Stimulated activated CD8-positive, alpha-beta memory T cell treated with anti-CD3 and anti-CD28 coated beads, Interleukin-2, amount 100 ng/mL, for 1 hour (primary cell): ENCODE data around the gene FMNL2.
"Not testable (repeated sequence)": the region's sequence is repeated elsewhere in the genome, so short reads cannot be mapped to it uniquely, and the experiment has no call there.

ENCODE experiments used
- DNase-seq, 2 donors: peaks; one replicate each; pipeline ENCODE4 v3.0.0-alpha.2; 2020; ENCODE audit warnings: low read depth in 2 of 2

Gene FMNL2

GRCh38 chr2:152519581-152519952 is 184.6 kb downstream of the FMNL2 start:
- DNase-seq, result no peak

DNA sequence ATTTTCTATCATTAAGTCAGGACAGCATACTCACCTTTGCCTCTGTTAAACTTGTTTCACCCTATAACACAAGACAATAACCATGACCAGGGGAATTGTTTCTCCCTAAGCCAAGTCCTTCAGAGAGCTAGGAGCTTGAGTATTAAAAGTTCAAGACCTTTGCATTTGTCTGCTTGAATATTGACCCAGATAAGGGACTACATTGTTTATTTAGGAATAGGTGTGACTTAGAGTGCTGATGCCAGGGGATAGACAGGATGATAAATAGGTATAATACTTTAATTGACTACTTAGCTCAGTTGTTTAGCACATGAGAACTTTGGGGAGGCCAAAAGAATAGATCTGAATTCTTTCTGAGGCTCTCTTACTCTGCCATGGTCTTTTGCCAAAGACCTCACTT is 185.8 kb downstream of the FMNL2 start:
- DNase-seq, result no peak

DNA sequence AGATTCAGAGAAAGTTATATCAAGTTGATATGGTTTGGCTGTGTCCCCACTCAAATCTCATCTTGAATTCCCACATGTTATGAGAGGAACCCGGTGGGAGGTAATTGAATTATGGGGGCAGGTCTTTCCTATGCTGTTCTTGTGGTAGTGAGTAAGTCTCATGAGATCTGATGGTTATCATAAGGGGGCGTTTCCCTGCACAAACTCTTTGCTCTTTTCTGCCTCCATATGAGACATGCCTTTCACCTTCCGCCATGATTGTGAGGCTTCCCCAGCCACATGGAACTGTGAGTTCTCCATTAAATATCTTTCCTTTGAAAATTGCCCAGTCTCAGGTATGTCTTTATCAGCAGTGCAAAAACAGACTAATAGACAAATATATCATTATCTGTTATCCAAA is 187.5 kb downstream of the FMNL2 start:
- not testable (repeated sequence) for DNase-seq

DNA sequence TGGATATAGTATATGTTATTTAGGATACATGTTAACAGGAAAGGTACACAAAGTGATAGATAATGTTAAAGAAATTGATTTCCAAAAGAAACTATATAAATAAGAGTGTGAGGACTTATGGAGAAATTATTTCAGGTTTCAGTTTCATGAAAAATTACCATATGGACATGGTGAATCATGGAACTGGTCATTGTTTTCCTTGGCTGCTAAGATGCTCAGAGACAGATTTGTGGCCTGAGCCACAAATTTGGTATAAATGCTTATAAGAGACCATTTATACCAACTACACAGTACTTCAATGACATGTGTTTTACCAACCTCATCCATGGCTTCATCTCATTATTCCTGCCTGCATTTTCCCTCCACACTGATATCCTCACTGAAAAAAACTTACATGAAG is 188.1 kb downstream of the FMNL2 start:
- DNase-seq, result no peak

- DNase-seq, result no peak
Observed at GRCh38 chr2:152525277-152525838, 190.4 kb downstream of the FMNL2 start.

DNA sequence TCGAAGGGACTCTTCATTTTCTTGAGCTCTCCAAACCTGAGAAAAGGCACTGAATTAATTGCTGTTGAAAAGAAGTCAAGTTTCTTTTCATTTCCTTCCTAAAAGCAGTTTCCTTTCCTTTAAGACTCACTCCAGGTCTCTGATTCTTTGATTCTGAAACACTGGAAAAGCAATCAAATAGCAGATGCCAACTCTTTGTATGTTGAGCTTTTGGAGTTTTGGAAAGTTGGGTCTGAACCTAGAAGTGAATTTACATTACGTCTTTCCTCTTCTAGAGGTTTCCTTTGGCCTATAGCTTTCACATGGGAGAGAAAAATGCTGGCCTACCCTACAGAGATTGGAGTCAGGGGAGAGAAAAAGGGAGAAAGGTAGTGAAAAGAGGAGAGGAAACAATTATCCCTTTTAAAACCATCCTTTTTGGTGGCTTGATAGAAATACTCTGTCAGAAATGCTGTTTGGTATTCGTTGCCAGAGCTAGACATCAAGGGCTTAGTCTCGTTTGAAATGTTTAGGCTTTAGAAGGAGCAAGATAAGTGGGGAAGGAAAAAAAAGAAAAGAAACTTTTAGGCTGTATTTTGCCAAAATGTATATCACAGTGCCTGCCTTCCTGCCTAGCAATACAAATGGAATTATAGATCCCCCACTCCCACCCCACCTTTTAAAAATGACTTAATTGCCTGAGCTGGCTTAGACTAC is 194.6 kb downstream of the FMNL2 start:
- DNase-seq, result no peak

DNA sequence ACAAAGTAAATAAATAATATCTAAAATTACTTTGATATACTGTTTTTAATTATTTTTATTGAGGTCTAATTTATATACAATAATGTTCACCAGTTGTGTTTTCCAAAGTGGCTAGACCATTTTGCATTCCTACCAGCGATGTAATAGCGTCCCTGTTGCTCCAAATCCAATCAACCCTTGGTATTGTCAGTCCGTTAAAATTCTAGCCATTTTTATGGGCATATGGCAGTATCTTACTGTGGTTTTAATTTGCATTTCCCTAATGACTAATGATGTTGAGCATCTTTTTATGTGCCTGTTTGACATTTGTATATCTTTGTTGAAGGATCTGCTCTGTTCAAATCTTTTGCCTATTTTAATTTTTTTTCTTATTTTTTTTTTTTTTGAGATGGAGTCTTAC is 197.3 kb downstream of the FMNL2 start:
- DNase-seq, result no peak

GRCh38 chr2:152534460-152535135 is 199.6 kb downstream of the FMNL2 start:
- DNase-seq, result no peak

- DNase-seq, result no peak
Observed at GRCh38 chr2:152537081-152537651, 202.2 kb downstream of the FMNL2 start.

DNA sequence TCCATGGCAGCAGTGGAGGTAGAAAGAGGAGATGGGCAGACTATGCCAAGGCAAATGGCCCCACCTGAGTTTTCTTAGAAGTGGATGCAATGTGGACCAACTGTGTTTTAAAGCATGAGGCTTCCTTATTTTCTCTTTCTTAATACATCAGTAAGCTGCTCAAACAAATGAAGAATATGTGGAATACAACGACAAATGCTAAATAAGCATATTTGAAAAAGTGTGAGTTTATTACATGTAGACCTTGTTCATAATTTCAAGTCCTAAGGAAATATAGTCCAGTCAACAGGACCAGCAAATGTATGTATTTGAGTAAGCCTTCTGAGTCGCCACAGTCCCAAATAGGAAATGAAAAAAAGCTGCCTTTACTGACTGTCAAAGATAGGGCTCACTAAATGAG is 204.4 kb downstream of the FMNL2 start:
- DNase-seq, result no peak

GRCh38 chr2:152541712-152542111 is 206.7 kb downstream of the FMNL2 start:
- no peak for DNase-seq

DNA sequence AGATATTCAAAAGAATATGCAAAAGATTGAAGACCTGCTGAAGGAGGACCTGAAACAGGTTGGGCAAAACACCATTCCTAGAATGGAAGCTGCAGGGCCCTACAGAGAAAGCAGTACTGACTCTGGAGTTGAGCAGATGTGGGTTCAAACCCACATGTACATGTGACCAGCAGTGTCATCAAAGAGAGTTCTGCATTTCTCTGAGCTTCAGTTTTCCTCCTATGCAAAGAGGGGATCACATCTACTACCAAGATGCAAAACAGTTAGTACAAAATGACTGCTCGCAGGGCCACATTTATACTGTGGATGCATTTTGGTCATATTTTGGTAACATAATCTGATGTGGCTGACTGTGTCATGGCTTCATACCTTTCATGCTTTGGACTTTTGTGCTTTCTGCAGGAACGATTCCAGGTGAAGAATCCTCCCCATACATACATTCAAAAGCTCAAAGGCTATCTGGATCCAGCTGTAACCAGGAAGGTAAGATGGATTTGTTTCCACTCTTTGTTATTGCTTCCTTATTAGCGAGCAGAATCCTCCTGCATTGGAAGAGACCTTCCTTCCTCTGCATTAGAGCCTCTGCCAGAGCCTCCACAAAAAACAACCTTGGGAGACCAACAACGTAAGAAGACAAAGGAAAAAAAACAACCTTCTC is 207.5 kb downstream of the FMNL2 start:
- no peak for DNase-seq

DNA sequence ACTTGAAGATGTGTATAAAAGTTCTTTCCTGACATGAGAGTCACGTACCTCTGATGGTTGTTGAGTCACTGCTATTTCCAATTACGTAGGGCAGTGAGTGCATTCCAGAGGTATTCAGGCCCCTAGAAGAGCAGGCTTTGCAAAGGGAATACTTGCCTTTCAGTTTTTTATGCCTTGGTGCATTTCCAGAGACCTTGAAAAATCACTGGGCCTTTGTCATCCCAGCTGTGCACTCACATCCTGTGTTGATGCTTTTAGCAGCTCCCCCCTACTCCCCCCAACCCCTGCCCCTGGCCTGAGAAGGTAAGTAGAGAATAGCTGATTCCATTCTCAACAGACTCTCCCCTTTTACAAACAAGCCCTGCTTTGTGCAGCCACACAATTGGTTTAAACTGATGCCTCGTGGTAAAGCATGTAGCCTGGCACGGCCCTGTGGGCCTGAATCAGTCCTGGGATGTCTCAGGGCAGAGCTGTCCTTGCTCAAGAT is 208.1 kb downstream of the FMNL2 start:
- no peak for DNase-seq

GRCh38 chr2:152543717-152544116 is 208.7 kb downstream of the FMNL2 start:
- no peak for DNase-seq

- no peak for DNase-seq
Observed at GRCh38 chr2:152544638-152545037, 209.7 kb downstream of the FMNL2 start.

DNA sequence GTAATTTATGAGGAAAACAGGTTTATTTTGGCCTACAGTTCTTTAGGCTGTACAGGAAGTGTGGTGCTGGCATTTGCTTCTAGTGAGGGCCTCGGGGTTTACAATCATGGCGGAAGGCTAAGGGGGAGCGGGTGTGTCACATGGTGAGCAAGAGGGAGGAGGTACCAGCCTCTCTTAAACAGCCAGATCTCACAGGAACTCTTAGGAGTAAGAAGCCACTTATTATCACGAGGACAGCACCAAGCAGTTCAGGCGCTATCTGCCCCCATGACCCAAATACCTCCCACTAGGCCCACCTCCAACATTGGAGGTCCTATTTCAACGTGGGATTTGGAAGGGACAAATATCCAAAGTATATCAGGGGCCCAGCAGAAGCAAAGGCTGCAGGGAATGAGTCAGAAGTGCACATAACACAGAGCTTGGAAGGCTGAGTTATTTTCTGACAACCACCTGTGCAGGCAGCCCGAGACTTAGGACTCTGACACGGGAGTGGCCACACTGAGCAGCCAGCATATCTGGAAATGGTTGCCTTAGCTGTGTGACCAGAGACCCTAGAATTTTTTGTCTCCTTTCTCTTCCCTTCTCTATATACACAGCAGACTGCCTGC is 211.4 kb downstream of the FMNL2 start:
- DNase-seq, result no peak

DNA sequence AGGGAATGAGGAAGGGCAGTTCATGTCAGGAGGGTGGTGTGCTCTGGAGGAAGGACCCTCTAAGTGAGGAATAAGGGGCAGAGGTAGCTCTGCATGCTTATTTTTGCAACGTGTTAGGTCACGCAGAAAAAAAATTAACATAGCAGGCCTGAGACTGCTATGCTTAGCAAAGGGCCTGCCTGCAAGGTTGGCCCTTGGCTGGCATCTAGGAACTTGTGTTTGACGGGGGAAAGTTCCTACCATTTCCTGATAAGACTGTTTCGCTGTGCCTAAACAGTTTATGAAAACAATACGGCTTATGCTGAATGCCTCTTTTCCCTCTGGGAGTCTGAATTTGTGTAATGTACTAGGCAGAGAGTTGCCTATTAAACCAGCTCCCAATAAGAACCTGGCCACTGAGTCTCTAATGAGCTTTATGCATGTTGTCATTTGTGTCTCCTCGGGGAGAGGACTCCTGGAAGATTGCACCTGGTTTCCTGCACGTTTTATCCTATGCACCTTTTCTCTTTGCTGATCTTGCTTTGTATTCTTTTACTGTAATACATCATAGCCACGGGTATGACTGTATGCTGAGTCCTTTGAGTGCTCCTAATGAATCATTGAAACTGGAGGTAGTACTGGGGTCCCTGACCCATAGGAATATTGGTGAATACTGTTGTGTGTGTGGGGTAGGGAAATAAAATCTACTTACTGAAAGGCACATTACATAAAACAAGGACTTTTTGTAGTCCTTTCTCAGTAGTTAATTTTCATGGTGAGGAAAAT is 213.3 kb downstream of the FMNL2 start:
- no peak for DNase-seq

- DNase-seq, result no peak
Observed at GRCh38 chr2:152548996-152549395, 214.0 kb downstream of the FMNL2 start.

DNA sequence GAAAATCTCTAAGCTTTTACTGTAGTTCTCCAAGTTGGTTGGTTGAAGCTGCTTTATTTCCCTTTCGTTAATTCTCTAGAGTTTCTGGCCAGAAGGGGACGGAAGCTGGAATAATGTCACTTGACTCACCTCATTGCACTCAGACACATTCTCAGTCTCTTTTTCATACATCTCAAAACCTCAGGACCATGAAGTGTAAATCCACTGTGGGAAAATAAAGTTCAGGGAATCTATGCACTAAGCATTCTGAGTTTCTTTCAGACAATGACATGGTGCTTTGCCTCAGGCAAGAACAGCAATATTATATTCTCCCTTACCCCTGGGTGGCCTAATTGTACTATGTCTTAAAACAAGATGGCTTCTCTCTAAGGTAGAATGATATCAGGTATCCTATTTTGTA is 214.4 kb downstream of the FMNL2 start:
- DNase-seq, result no peak

DNA sequence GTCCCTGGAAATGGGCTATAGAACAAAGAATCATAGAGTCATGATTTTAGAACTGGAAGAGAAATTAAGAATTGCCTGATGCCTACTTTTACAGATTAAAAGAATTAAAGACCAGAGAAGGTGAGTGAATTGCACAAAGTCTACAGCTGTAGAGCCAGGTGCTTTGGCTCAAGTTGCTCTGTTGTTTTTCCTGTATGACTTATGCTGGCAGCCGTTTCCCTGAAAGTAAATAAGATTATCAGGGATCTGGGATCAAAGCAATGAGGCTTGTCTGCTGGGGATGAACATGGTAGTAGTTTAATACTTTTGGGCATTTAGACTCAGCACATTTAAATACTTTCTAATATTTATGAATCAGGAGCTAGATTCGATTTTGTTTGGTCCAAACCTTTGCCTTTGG is 215.4 kb downstream of the FMNL2 start:
- no peak for DNase-seq

- DNase-seq, result no peak
Observed at GRCh38 chr2:152552888-152553287, 217.9 kb downstream of the FMNL2 start.
